H9 (cell line): ENCODE measurements around the gene COQ4. TPM values are rescaled to one million over a fixed set of nuclear protein-coding genes. Genes with fewer than 3 reads are reported as not detected.

Experiments
- DNase-seq: peaks from one replicate; pipeline ENCODE4 v3.0.0-alpha.2; 2017
- H2AFZ ChIP-seq: one replicate; pipeline ENCODE4 v1.6.1; 2013; ENCODE audit warnings: mild to moderate bottlenecking, low read length, control low read depth, moderate library complexity
- H2AK5ac ChIP-seq: 2 replicates; pipeline ENCODE4 v1.6.1; 2013; ENCODE audit warnings: low read length, control low read depth, mixed read lengths; ENCODE audit not compliant: insufficient read length
- H2BK120ac ChIP-seq: one replicate; pipeline ENCODE4 v1.6.1; 2013; ENCODE audit warnings: low read depth, mild to moderate bottlenecking, low read length, control low read depth, inconsistent platforms; ENCODE audit not compliant: poor library complexity, severe bottlenecking
- H2BK12ac ChIP-seq: 2 replicates; pipeline ENCODE4 v1.6.1; 2013; ENCODE audit warnings: low read length, control low read depth, mixed read lengths, low read depth; ENCODE audit not compliant: insufficient read length
- H2BK15ac ChIP-seq: 2 replicates; pipeline ENCODE4 v1.6.1; 2013; ENCODE audit warnings: low read depth, low read length, control low read depth
- H2BK20ac ChIP-seq: one replicate; pipeline ENCODE4 v1.6.1; 2013; ENCODE audit warnings: low read depth, mild to moderate bottlenecking, low read length, control low read depth, inconsistent platforms; ENCODE audit not compliant: poor library complexity, severe bottlenecking
- H2BK5ac ChIP-seq: 2 replicates; pipeline ENCODE4 v1.6.1; 2013; ENCODE audit warnings: low read length, control low read depth, mixed read lengths; ENCODE audit not compliant: insufficient read length
- H3K14ac ChIP-seq: 2 replicates; pipeline ENCODE4 v1.6.1; 2013; ENCODE audit warnings: low read length, control low read depth; ENCODE audit not compliant: insufficient read depth
- H3K18ac ChIP-seq: 2 replicates; pipeline ENCODE4 v1.6.1; 2013; ENCODE audit warnings: low read depth, mild to moderate bottlenecking, mixed read lengths, low read length, control low read depth; ENCODE audit not compliant: insufficient read length
- H3K23ac ChIP-seq: 2 replicates; pipeline ENCODE4 v1.6.1; 2013; ENCODE audit warnings: low read length, control low read depth, mixed read lengths, low read depth; ENCODE audit not compliant: insufficient read length
- H3K23me2 ChIP-seq: 2 replicates; pipeline ENCODE4 v1.6.1; 2013; ENCODE audit warnings: low read depth, mild to moderate bottlenecking, mixed read lengths, low read length, control low read depth; ENCODE audit not compliant: insufficient read length, poor library complexity, severe bottlenecking
- H3K27ac ChIP-seq: 2 replicates; pipeline ENCODE4 v1.5.1; 2013; ENCODE audit warnings: low read length, control low read depth, mixed read lengths, low read depth; ENCODE audit not compliant: insufficient read length
- H3K27me3 ChIP-seq: 2 replicates; pipeline ENCODE4 v1.6.1; 2013; ENCODE audit warnings: low read length, control low read depth, inconsistent platforms; ENCODE audit not compliant: insufficient read depth
- H3K4ac ChIP-seq: 2 replicates; pipeline ENCODE4 v1.6.1; 2013; ENCODE audit warnings: low read depth, mild to moderate bottlenecking, control low read depth, inconsistent platforms, low read length, moderate library complexity
- H3K4me1 ChIP-seq: 2 replicates; pipeline ENCODE4 v1.6.1; 2013; ENCODE audit warnings: low read length, control low read depth, inconsistent platforms; ENCODE audit not compliant: insufficient read depth
- H3K4me2 ChIP-seq: 2 replicates; pipeline ENCODE4 v1.6.1; 2013; ENCODE audit warnings: low read length, control low read depth, mixed read lengths; ENCODE audit not compliant: insufficient read length, insufficient read depth
- H3K56ac ChIP-seq: 2 replicates; pipeline ENCODE4 v1.6.1; 2013; ENCODE audit warnings: low read depth, mild to moderate bottlenecking, mixed read lengths, low read length, control low read depth; ENCODE audit not compliant: insufficient read length
- H3K79me1 ChIP-seq: 2 replicates; pipeline ENCODE4 v1.6.1; 2013; ENCODE audit warnings: low read depth, mild to moderate bottlenecking, moderate library complexity, low read length, control low read depth, inconsistent platforms; ENCODE audit not compliant: insufficient read depth, poor library complexity, severe bottlenecking
- H3K79me2 ChIP-seq: 2 replicates; pipeline ENCODE4 v1.6.1; 2013; ENCODE audit warnings: low read length, control low read depth, inconsistent platforms; ENCODE audit not compliant: insufficient read depth
- H3K9ac ChIP-seq: 2 replicates; pipeline ENCODE4 v1.6.1; 2013; ENCODE audit warnings: low read length, control low read depth, mixed read lengths; ENCODE audit not compliant: insufficient read length; ENCODE audit errors: extremely low read depth
- H3K9me3 ChIP-seq: one replicate; pipeline ENCODE4 v1.6.1; 2013; ENCODE audit warnings: low read depth, low read length, inconsistent platforms; ENCODE audit not compliant: control insufficient read depth
- H3T11ph ChIP-seq: one replicate; pipeline ENCODE4 v1.6.1; 2013; ENCODE audit warnings: mild to moderate bottlenecking, low read length, control low read depth, inconsistent platforms
- H4K20me1 ChIP-seq: one replicate; pipeline ENCODE4 v1.6.1; 2013; ENCODE audit not compliant: control insufficient read depth, insufficient read length, insufficient read depth
- H4K5ac ChIP-seq: 2 replicates; pipeline ENCODE4 v1.6.1; 2013; ENCODE audit warnings: low read depth, mild to moderate bottlenecking, mixed read lengths, low read length, control low read depth; ENCODE audit not compliant: insufficient read length
- H4K8ac ChIP-seq: replicated peaks from 2 replicates; pipeline ENCODE4 v1.6.1; 2013; ENCODE audit warnings: low read length, control low read depth, mixed read lengths, low read depth; ENCODE audit not compliant: insufficient read length
- H4K91ac ChIP-seq: 2 replicates; pipeline ENCODE4 v1.6.1; 2013; ENCODE audit warnings: low read depth, mild to moderate bottlenecking, moderate library complexity, mixed read lengths, low read length, control low read depth; ENCODE audit not compliant: insufficient read length
- H3K27ac Mint-ChIP-seq, 3 experiments: 2 replicates in 2 of 3; 3 replicates in 1 of 3; pipeline ENCODE4 v1.8.0; 2020 to 2021; ENCODE audit warnings: mixed read lengths in 3 of 3, mild to moderate bottlenecking in 1 of 3, moderate library complexity in 1 of 3
- H3K27me3 Mint-ChIP-seq: 2 replicates; pipeline ENCODE4 v1.8.0; 2021; ENCODE audit warnings: low read depth, mild to moderate bottlenecking, moderate library complexity, mixed read lengths
- H3K36me3 Mint-ChIP-seq, 3 experiments: 2 replicates in 2 of 3; 3 replicates in 1 of 3; pipeline ENCODE4 v1.8.0; 2020 to 2021; ENCODE audit warnings: low read depth in 3 of 3, mixed read lengths in 3 of 3; ENCODE audit not compliant: insufficient read depth in 1 of 3
- H3K4me1 Mint-ChIP-seq, 2 experiments: 2 replicates each; pipeline ENCODE4 v1.8.0; 2020; ENCODE audit warnings: mixed read lengths in 2 of 2
- H3K4me3 Mint-ChIP-seq, 2 experiments: 2 replicates in 1 of 2; 3 replicates in 1 of 2; pipeline ENCODE4 v1.8.0; 2020 to 2021; ENCODE audit warnings: mild to moderate bottlenecking in 2 of 2, mixed read lengths in 2 of 2, moderate library complexity in 1 of 2
- H3K9me3 Mint-ChIP-seq, 2 experiments: 2 replicates in 1 of 2; 3 replicates in 1 of 2; pipeline ENCODE4 v1.8.0; 2020; ENCODE audit warnings: mild to moderate bottlenecking in 2 of 2, mixed read lengths in 2 of 2, moderate library complexity in 1 of 2
- CTCF ChIP-seq: fragments of 200-600 bp; sonication (generic); conservative IDR thresholded peaks from 3 replicates; pipeline ENCODE4 v1.8.0; 2021; ENCODE audit warnings: antibody characterized with exemption, mild to moderate bottlenecking
- WGBS: extraction: QIAGEN DNeasy Blood & Tissue Kit; methylation state at CpG from one replicate; pipeline ENCODE4 v1.1.7; 2013; ENCODE audit warnings: missing lambda C conversion rate, low lambda C conversion rate, mixed read lengths; ENCODE audit not compliant: insufficient read length; ENCODE audit errors: extremely low coverage; 5-methylcytosine and 5-hydroxymethylcytosine counted together
- total RNA-seq: library from RNA; stranded (reverse); gene quantifications from 2 replicates; pipeline ENCODE4 v1.2.1, GENCODE V29; 2021

The COQ4 gene
- total RNA-seq, 1 experiment from 2014 or later, result 38.4 TPM

- no peaks in the 10 kb centered on the region for H3K79me2 ChIP-seq
- no peak overlapping the region for H3K23ac ChIP-seq
- no peak overlapping the region for H3K56ac ChIP-seq
- H3T11ph ChIP-seq, result no peak overlapping the region
- H3K27ac ChIP-seq, result no peak overlapping the region
- H2BK5ac ChIP-seq, result no peak overlapping the region
- Mint-ChIP-seq H3K4me3 (peak overlapping the region in 1 of 2 experiments; percentile 47; a peak in 2 of 5 replicates), H3K9me3 (no peaks in the 10 kb centered on the region), H3K4me1 (no peaks in the 10 kb centered on the region), H3K36me3 (peaks cover 4 to 42% (median 17%) of the 10 kb centered on the region in 3 experiments; a peak in 5 of 7 replicates), H3K27me3 (no peaks in the 10 kb centered on the region), H3K27ac (no peak overlapping the region; a peak in 1 of 7 replicates)
- no peak for DNase-seq
- no peak for TF ChIP-seq CTCF
- H3K18ac ChIP-seq, result no peak overlapping the region
- no peak overlapping the region for H2BK120ac ChIP-seq
- no peak overlapping the region for H2AK5ac ChIP-seq
- H3K4me2 ChIP-seq, result no peak overlapping the region
- no peak overlapping the region for H3K4ac ChIP-seq
- no peak overlapping the region for H2BK12ac ChIP-seq
- no peak overlapping the region for H4K5ac ChIP-seq
- no peak overlapping the region for H2BK20ac ChIP-seq
- H3K23me2 ChIP-seq, result no peaks in the 10 kb centered on the region
- no peak overlapping the region for H3K9ac ChIP-seq
- H4K91ac ChIP-seq, result no peak overlapping the region
- H3K27me3 ChIP-seq, result no peaks in the 10 kb centered on the region
- no CpG with 5 or more reads among the region's 2 CpGs for WGBS
- no peaks in the 10 kb centered on the region for H3K4me1 ChIP-seq
- H4K8ac ChIP-seq, result no peak overlapping the region
- no peak overlapping the region for H2AFZ ChIP-seq
- H4K20me1 ChIP-seq, result no peaks in the 10 kb centered on the region
- no peak overlapping the region for H3K14ac ChIP-seq
- H2BK15ac ChIP-seq, result no peak overlapping the region
- H3K79me1 ChIP-seq, result no peaks in the 10 kb centered on the region
- no peaks in the 10 kb centered on the region for H3K9me3 ChIP-seq
These were observed 26.5 kb downstream of the COQ4 start for GRCh38 chr9:128349125-128349524.
